Panc1 (cell line): ENCODE measurements around the gene ZSCAN2. TPM values are rescaled to one million over a fixed set of nuclear protein-coding genes. Genes with fewer than 3 reads are reported as not detected.

Experiments
- ATAC-seq: fragments of 200-7000 bp; cut with Tn5 transposase; 2 replicates; pipeline ENCODE4 v1.9.1; 2020; ENCODE audit warnings: mild to moderate bottlenecking, moderate library complexity
- BruUV-seq: library from RNA; stranded (reverse); fragments of 400-500 nt; replicated peaks from 2 replicates; lab custom pipeline; 2021; lab: Mats Ljungman, UMichigan
- CTCF ChIA-PET: fragments of 300-600 bp; sonication (Branson Sonifier 250); formaldehyde crosslinking; loops from one replicate; lab custom pipeline; 2022; ENCODE audit warnings: antibody characterized with exemption; lab: Charles Lee
- POLR2A ChIA-PET: fragments of 300-600 bp; sonication (Branson Sonifier 250); formaldehyde crosslinking; loops from one replicate; lab custom pipeline; 2022; ENCODE audit warnings: antibody characterized with exemption; lab: Charles Lee
- DNase-seq: peaks from one replicate; pipeline ENCODE4 v3.0.0-alpha.2; 2010; ENCODE audit warnings: low read depth, low spot score
- H3K27ac ChIP-seq: 2 replicates; pipeline ENCODE4 v1.5.1; 2011; ENCODE audit warnings: mild to moderate bottlenecking, low read length, inconsistent platforms
- H3K27me3 ChIP-seq: fragments of 200-500 bp; sonication (Bioruptor generic); 2 replicates; pipeline ENCODE4 v1.6.0; 2014; ENCODE audit warnings: low read length, inconsistent platforms; ENCODE audit not compliant: control insufficient read depth, insufficient read depth
- H3K36me3 ChIP-seq: fragments of 200-500 bp; sonication (Bioruptor generic); 2 replicates; pipeline ENCODE4 v1.5.1; 2014; ENCODE audit warnings: inconsistent platforms, mild to moderate bottlenecking, low read length, moderate library complexity; ENCODE audit not compliant: control insufficient read depth, insufficient read depth
- H3K4me1 ChIP-seq: 2 replicates; pipeline ENCODE4 v1.5.1; 2011; ENCODE audit warnings: inconsistent platforms, mild to moderate bottlenecking, low read length, moderate library complexity; ENCODE audit not compliant: control insufficient read depth, insufficient read depth
- H3K4me3 ChIP-seq, 2 experiments: 2 replicates each; pipeline ENCODE4 v1.5.1; 2011 to 2012; ENCODE audit warnings: low read depth in 2 of 2, low read length in 2 of 2, mild to moderate bottlenecking in 2 of 2, inconsistent platforms in 1 of 2, moderate library complexity in 1 of 2
- H3K9me3 ChIP-seq: fragments of 200-500 bp; sonication (Bioruptor generic); 2 replicates; pipeline ENCODE4 v1.5.1; 2014; ENCODE audit warnings: low read depth, mild to moderate bottlenecking, inconsistent platforms, low read length, moderate library complexity; ENCODE audit not compliant: control insufficient read depth, insufficient read depth
- CTCF ChIP-seq: fragments of 450-650 bp; IDR thresholded peaks from 2 replicates; pipeline ENCODE4 v1.5.1; 2017; ENCODE audit warnings: mild to moderate bottlenecking
- POLR2AphosphoS5 ChIP-seq: IDR thresholded peaks from 2 replicates; pipeline ENCODE4 v1.6.1; 2012; ENCODE audit warnings: mild to moderate bottlenecking, low read depth, low read length, moderate library complexity
- SIN3A ChIP-seq: IDR thresholded peaks from 2 replicates; pipeline ENCODE4 v1.6.1; 2012; ENCODE audit warnings: low read depth, mild to moderate bottlenecking, low read length, moderate library complexity, borderline replicate concordance; ENCODE audit not compliant: insufficient read depth
- TCF7L2 ChIP-seq: IDR thresholded peaks from 2 replicates; pipeline ENCODE4 v1.6.1; 2011; ENCODE audit warnings: mild to moderate bottlenecking, low read depth, low read length, inconsistent platforms
- in situ Hi-C: cut with HindIII; loops from 2 replicates; pipeline ENCODE4 v1.10.0; 2016; ENCODE audit warnings: low sequenced_read_pairs, low pct_unique_long_range_greater_than_20kb
- intact Hi-C: fragments of 100-400 bp; cut with micrococcal nuclease; formaldehyde crosslinking; loops from one replicate; pipeline ENCODE4 v1.10.0; 2022; ENCODE audit not compliant: unreplicated experiment
- total RNA-seq: library from RNA; stranded (reverse); gene quantifications from one replicate; pipeline ENCODE4 v1.2.1, GENCODE V29; 2021; ENCODE audit not compliant: unreplicated experiment
- TF ChIP-seq, protein P1 (sequence below), 2 experiments: IDR thresholded peaks; 2 replicates each; pipeline ENCODE4 v1.6.1; 2011 to 2012; ENCODE audit warnings: low read depth in 2 of 2, control low read depth in 1 of 2, low read length in 1 of 2, mild to moderate bottlenecking in 1 of 2, moderate library complexity in 1 of 2; ENCODE audit not compliant: insufficient read depth in 1 of 2

The ZSCAN2 gene
- total RNA-seq, 1 experiment from 2014 or later: 16.8 TPM

DNA sequence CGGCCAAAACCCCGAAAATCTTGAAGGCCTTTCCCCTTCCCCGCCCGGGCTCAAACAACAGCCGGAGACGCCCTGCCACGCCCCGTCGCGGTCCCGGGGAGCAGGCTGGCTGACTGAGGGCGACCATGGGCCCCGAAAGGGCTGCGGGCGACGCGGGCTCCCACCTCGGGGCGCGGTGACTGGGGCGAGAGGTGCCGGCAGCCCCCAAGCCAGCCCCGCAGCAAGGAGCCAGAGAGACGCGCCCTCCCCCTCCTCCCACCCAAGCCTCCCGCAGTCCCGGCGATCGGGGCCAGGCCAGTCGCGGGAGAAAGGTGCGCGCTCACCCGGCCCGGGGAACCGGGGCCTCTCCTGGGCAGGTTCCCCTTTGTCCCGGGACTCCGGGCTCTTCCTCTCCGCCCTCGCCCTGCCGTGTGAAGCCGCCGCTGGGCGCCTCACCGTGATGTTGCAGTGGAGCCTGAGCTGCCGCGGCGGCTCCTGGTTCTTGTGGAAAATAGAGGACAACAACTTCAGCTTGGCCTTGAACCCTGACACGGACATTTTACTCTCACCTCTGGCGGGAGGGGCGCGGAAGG is 30.6 kb upstream of the ZSCAN2 start:
- H3K4me3 ChIP-seq: peak overlapping the region; percentile 72 to 83
- H3K4me1 ChIP-seq: peaks cover 4% of the 10 kb centered on the region; the same call in 1 of the 2 replicates
- no peak for TF ChIP-seq SIN3A
- no peak for TF ChIP-seq CTCF
- no peak for TF ChIP-seq POLR2AphosphoS5
- no peak for TF ChIP-seq TCF7L2
- no peaks in the 10 kb centered on the region for H3K27me3 ChIP-seq
- POLR2A ChIA-PET: interaction anchor here (0.6 kb wide), 1 partner anchor 177 kb away, joined by 3 read pairs; no protein-coding TSS in a partner anchor
- DNase-seq: no peak
- in situ Hi-C loops (no loop called here), intact Hi-C loops (no loop called here)
- H3K9me3 ChIP-seq: no peaks in the 10 kb centered on the region
- H3K36me3 ChIP-seq: no peaks in the 10 kb centered on the region
- BruUV-seq: no TSS peak
- CTCF ChIA-PET: interaction anchor here (0.6 to 1.3 kb wide), 5 partner anchors 9 to 586 kb away, joined by 4 to 9 read pairs (median 6); no protein-coding TSS in a partner anchor
- H3K27ac ChIP-seq: peak overlapping the region; percentile 74
- peak; percentile 82 for ATAC-seq

- in situ Hi-C loops: no loop called here
- no TSS peak for BruUV-seq
- no peaks in the 10 kb centered on the region for H3K9me3 ChIP-seq
- ATAC-seq (no peak), DNase-seq (no peak)
- H3K4me3 ChIP-seq: no peak overlapping the region
- peaks cover 4% of the 10 kb centered on the region; the same call in 1 of the 2 replicates for H3K4me1 ChIP-seq
- CTCF ChIA-PET: interaction anchor here (0.6 to 0.7 kb wide), 2 partner anchors 9 to 60 kb away, joined by 3 to 4 read pairs; no protein-coding TSS in a partner anchor
- intact Hi-C loops: no loop called here
- POLR2A ChIA-PET: no interaction called here
- no peak overlapping the region for H3K27ac ChIP-seq
- TF ChIP-seq SIN3A: no peak
- TF ChIP-seq, protein P1, sequence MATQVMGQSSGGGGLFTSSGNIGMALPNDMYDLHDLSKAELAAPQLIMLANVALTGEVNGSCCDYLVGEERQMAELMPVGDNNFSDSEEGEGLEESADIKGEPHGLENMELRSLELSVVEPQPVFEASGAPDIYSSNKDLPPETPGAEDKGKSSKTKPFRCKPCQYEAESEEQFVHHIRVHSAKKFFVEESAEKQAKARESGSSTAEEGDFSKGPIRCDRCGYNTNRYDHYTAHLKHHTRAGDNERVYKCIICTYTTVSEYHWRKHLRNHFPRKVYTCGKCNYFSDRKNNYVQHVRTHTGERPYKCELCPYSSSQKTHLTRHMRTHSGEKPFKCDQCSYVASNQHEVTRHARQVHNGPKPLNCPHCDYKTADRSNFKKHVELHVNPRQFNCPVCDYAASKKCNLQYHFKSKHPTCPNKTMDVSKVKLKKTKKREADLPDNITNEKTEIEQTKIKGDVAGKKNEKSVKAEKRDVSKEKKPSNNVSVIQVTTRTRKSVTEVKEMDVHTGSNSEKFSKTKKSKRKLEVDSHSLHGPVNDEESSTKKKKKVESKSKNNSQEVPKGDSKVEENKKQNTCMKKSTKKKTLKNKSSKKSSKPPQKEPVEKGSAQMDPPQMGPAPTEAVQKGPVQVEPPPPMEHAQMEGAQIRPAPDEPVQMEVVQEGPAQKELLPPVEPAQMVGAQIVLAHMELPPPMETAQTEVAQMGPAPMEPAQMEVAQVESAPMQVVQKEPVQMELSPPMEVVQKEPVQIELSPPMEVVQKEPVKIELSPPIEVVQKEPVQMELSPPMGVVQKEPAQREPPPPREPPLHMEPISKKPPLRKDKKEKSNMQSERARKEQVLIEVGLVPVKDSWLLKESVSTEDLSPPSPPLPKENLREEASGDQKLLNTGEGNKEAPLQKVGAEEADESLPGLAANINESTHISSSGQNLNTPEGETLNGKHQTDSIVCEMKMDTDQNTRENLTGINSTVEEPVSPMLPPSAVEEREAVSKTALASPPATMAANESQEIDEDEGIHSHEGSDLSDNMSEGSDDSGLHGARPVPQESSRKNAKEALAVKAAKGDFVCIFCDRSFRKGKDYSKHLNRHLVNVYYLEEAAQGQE (IDR thresholded peaks at IDR 0.05; ENCODE audit: insufficient read depth in 1 of 2, low read depth in 2 of 2, low read length in 1 of 2): no peak
- TF ChIP-seq CTCF: no peak
- TF ChIP-seq POLR2AphosphoS5: no peak
- no peak for TF ChIP-seq TCF7L2
- no peaks in the 10 kb centered on the region for H3K27me3 ChIP-seq
- no peaks in the 10 kb centered on the region for H3K36me3 ChIP-seq
These were observed 28.6 kb upstream of the ZSCAN2 start for GRCh38 chr15:84572231-84572630.
